ENCODE results near the gene CACNG4.

- TF ChIP-seq CTCF (conservative IDR thresholded peaks at IDR 0.05), result no peak
- TF ChIP-seq EZH2 (IDR thresholded peaks at IDR 0.05; ENCODE audit: low read depth), result no peak
Measured at GRCh38 chr17:66950886-66951604, 13.5 kb upstream of the CACNG4 start.

All from PC-9 (cell line).